Activated T-helper 1 cell treated with Interleukin-2 at 50 U/mL for 16 hours (primary cell): ENCODE data around the gene ERV3-1.
"Not testable (repeated sequence)": the region's sequence is repeated elsewhere in the genome, so short reads cannot be mapped to it uniquely, and the experiment has no call there.

Experiments
- DNase-seq: peaks from one replicate; pipeline ENCODE4 v3.0.0-alpha.2; 2020; ENCODE audit warnings: low read depth

Gene ERV3-1

DNA sequence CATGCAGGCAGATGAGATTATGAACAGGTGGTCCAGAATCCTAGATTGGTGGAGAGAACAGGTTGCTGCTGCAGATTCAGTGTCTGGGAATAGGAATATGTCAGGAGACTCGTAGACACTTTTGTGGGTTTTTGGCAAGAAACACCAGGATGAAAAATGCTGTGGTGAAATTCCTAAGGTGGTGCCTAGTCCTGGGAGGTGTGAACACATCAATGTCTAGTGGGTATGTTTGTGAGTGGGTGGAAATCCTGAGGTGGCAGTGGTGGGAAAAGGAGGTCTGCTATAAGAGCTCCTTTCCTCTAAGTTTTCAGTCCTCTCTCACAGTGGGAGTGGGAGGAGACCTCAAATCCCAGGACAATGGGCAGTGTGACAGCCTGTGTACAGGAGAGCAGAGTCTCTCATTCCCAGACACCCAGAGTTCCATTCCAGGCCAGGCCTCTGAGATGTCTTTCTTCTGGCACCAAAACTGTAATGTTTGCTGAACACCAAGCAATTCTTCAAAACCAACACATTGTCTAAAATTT lies 5.1 kb downstream of the ERV3-1 start:
- no peak for DNase-seq

GRCh38 chr7:64999165-65000004 lies 7.1 kb downstream of the ERV3-1 start:
- DNase-seq = no peak

DNA sequence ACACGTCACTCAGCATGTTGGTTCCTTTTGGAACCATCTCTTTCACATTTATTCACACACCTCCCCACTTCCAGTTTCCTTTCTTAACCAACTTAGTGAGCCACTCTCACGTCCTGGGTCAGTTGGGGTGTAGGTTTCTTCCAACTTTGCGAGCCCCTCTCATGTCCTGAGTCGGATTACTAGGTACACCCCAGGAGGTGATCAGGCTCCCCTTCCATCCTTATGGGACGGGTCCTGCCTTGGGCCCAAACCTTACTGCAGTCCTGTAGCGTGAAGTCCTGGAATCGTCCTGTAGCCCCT lies 7.7 kb downstream of the ERV3-1 start:
- DNase-seq = no peak

DNA sequence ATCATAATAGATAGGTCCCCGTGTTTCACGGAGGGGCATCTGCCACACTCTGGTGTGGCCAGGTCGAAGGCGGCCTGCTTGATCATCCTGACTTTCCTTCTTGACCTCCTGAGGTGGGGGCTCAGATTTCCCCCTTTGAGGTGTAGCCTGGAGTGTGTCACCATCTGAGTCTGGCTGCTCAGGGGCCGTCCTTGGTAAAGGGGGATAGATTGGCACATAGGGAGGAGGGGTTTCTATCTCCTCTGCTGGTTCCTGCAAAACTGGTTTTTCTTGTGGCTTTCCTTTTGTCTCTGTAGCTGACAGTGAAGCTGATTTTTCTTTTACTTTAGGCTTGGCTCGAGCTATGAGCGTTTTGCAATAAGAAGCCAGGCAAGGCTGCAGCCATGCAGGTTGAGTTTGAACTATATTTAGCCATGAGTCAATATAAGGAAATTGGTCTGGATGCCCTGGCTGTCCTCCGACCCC lies 8.5 kb downstream of the ERV3-1 start:
- DNase-seq = no peak

- DNase-seq = no peak
Measured at GRCh38 chr7:64997164-64997908, 9.2 kb downstream of the ERV3-1 start.

DNA sequence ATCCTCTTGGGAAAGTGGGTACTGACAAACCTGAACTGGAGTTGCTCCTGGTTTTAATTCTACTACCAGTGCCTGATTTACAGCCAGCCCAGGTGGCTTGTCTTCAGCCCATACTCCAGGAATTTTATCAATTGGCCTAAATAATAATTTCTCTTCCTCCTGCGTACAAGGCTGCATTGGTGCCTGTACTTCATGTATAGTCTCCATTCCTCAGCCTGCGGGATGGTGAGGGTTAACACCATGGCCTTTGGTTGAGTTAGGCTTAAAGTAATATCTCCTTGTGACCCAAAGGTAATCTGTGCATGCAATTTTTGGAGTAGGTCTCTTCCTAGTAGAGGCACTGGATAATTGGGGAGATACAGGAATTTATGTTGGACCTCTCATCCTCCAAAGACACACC lies 10.2 kb downstream of the ERV3-1 start:
- no peak for DNase-seq

GRCh38 chr7:64993901-64994300 lies 12.6 kb downstream of the ERV3-1 start:
- DNase-seq = no peak

- DNase-seq = no peak
Measured at GRCh38 chr7:64992971-64993370, 13.5 kb downstream of the ERV3-1 start.

GRCh38 chr7:64990936-64991335 lies 15.6 kb downstream of the ERV3-1 start, which contains the start of gene ZNF117:
TSS of gene ZNF117 (minus strand) at chr7:64991036.
- DNase-seq = no peak

- DNase-seq = no peak
Measured at GRCh38 chr7:64990216-64990615, 16.3 kb downstream of the ERV3-1 start.

DNA sequence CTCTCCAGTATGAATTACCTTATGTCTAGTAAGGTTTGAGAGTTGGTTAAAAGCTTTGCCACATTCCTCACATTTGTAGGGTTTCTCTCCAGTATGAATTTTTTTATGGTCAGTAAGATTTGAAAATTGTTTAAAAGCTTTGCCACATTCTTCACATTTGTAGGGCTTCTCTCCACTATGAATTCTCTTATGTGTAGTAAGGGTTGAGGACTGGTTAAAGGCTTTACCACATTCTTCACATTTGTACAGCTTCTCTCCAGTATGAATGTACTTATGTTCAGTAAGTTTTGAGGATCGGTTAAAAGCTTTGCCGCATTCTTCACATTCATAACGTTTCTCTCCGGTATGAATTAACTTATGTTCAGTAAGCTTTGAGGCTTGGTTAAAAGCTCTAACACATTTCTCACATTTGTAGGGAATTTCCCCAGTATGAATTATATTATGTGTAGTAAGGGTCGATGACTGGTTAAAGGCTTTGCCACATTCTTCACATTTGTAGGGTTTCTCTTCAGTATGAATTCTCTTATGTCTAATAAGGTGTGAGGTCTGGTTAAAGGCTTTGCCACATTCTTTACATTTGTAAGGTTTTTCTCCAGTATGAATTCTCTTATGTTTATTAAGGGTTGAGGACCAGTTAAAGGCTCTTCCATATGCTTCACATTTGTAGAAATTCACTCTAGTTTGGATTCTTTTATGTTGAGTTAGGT lies 27.8 kb downstream of the ERV3-1 start:
- DNase-seq = no peak

GRCh38 chr7:64965594-64965993 lies 40.9 kb downstream of the ERV3-1 start:
- no peak for DNase-seq

- no peak for DNase-seq
Measured at GRCh38 chr7:64959072-64959747, 47.3 kb downstream of the ERV3-1 start.

DNA sequence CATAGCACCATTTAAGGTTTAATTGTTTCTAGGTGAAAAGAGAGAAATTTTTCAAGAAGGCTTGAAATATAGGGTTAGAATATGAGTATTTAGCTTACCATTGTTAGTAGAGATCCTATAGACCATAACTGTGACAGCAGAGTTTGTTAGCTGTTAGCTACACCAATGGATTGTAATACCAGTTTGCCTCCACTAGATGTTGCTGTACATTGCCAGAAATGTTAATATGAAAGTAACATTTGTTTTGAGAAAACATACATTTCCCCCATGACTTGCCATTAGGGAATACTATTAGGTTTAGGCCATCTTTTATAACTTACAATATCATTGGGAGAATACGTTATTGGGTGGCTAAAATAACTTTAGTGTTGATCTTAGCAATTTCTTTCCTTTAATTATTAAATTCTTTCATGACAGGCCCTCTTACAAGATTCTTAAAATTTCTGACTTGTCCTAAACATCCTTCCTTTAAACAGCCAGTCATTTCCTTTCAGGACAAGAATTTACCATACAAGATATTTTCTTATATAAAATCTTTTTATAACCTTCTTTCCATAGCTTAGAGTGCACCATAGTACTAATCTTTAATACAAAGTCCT lies 55.1 kb downstream of the ERV3-1 start:
- no peak for DNase-seq

- not testable (repeated sequence) for DNase-seq
Measured at GRCh38 chr7:64950673-64951072, 55.8 kb downstream of the ERV3-1 start.

DNA sequence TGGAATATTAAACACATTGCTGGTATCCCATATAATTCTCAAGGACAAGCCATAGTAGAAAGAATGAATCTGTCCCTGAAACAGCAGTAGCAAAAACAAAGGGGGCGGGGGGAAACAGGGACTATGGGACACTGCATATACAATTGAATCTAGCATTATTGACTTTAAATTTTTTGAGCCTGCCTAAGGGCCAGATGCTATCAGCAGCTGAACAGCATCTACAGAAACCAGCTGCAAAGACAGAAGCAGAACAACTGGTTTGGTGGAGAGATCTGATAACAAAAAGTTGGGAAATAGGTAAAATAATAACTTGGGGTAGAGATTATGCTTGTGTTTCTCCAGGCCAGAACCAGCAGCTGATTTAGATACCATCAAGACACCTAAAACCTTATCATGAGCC lies 57.7 kb downstream of the ERV3-1 start:
- not testable (repeated sequence) for DNase-seq

DNA sequence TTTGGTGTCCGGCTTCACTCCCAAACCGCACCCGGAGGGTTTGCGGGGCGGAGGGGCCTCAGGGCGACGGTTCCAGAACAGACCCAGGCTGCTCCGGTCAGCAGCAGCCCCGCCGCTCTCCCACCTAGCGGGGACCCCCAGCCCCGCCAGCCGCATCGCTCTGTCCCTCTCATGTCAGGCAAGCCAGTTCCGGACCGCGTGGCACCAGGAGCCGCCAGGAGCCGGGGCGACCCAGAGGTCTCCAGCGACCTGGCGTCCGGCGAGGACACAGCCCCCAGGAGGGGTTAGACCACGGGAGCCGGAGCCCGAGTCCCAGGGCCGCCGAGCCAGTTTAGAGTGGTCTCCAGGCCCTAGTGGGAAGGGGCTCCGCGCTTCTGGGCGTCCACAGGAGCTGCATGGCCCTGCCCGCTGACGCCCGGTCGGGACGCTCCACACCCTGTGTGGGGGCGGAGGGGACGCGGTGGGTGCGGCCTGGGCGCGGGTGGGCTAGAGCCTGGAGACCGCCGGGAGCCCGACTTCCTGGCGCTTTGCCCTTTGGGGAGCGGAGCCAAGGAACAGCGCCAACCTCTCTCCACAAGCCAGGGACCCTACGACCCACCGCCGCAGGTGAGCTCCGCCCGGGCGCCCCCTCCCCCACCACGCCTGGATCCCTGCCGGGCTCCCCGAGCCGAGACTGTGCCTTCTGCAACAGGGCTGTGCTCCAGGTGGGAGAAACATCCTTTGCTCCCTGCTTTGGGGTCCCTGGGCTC lies 59.1 kb downstream of the ERV3-1 start:
- no peak for DNase-seq

DNA sequence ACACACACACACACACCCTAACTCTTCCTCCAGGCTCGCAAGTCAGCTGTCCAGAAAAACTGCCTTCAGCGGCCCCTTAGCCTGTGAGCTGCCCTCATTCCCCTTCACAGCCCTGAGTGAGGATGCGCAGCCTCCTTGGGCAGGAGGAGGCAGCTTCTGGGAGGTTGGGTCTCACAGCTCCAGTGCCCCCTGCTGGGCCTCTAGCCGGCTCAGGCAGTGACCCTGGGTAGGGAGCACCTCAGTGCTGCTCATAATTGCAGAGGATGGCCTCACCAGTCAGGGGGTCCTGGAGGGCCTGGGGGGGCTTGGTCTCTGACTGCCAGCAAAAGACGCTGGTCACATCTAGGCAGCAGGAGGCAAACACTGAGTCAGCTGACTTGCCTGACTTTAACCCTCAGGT lies 59.7 kb downstream of the ERV3-1 start:
- no peak for DNase-seq

DNA sequence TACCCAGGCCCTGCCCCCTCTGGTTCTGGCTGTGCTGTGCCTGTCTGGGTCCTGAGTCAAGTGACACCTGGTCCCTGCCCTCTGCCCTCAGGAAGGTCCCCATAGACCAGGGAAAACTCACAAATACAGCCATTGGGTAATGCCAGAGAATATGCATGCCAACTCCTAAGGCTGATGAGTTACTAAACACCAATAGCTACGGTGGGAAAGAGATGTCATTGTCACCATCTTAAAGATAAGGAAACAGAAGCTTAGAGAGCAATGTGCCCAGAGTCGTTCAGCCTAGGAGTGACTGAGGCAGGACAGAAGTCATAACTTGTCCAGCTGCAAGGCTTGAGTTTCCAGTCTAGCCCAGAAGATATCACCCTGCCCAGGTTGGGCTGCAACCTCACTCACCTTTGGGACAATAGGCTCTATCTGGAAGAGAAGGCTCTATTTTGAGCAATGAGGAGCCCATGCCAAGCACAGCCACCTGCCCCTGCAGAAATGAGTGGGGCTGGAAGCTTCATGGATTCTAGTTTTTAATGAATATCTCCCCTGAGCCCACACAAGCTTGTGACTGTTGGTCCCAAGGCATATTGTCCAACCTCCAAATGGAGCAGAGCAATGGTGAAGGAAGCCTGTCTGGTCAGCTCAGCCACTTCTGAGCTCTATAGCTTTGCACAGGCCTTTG lies 60.8 kb downstream of the ERV3-1 start:
- no peak for DNase-seq
